Endodermal cell (in vitro differentiated cells): ENCODE data around the gene HTR1B. TPM values are rescaled to one million over a fixed set of nuclear protein-coding genes. Genes with fewer than 3 reads are reported as not detected.
A peak's percentile ranks its signal among the peaks of the same experiment; 100 is the strongest.

Source experiments
- DNase-seq: peaks from one replicate; pipeline ENCODE4 v3.0.0-alpha.2; 2017
- H3K27ac ChIP-seq: 2 replicates; pipeline ENCODE4 v1.5.1; 2013; ENCODE audit warnings: mild to moderate bottlenecking, low read depth, low read length, moderate library complexity
- H3K27me3 ChIP-seq: 2 replicates; pipeline ENCODE4 v1.6.1; 2013; ENCODE audit warnings: mild to moderate bottlenecking, low read length, moderate library complexity; ENCODE audit not compliant: insufficient read depth, control insufficient read depth, poor library complexity, severe bottlenecking
- H3K36me3 ChIP-seq: 2 replicates; pipeline ENCODE4 v1.7.0; 2013; ENCODE audit warnings: mild to moderate bottlenecking, low read length, moderate library complexity; ENCODE audit not compliant: control insufficient read depth, insufficient read depth
- H3K4me1 ChIP-seq: one replicate; pipeline ENCODE4 v1.7.0; 2013; ENCODE audit warnings: low read length; ENCODE audit not compliant: control insufficient read depth, insufficient read depth
- H3K4me3 ChIP-seq: 2 replicates; pipeline ENCODE4 v1.5.1; 2013; ENCODE audit warnings: mild to moderate bottlenecking, low read length, moderate library complexity
- H3K9ac ChIP-seq: 2 replicates; pipeline ENCODE4 v1.6.1; 2013; ENCODE audit warnings: mild to moderate bottlenecking, low read length, moderate library complexity; ENCODE audit not compliant: poor library complexity, severe bottlenecking; ENCODE audit errors: extremely low read depth
- H3K9me3 ChIP-seq: 2 replicates; pipeline ENCODE4 v1.6.1; 2013; ENCODE audit warnings: mild to moderate bottlenecking, low read length, moderate library complexity; ENCODE audit not compliant: control insufficient read depth
- H3K27ac Mint-ChIP-seq: 2 replicates; pipeline ENCODE4 v1.8.0; 2020; ENCODE audit warnings: mixed read lengths
- H3K27me3 Mint-ChIP-seq: 2 replicates; pipeline ENCODE4 v1.8.0; 2021; ENCODE audit warnings: mild to moderate bottlenecking, mixed read lengths; ENCODE audit not compliant: insufficient read depth
- H3K36me3 Mint-ChIP-seq: 2 replicates; pipeline ENCODE4 v1.8.0; 2020; ENCODE audit warnings: low read depth, mixed read lengths
- H3K4me1 Mint-ChIP-seq: 2 replicates; pipeline ENCODE4 v1.8.0; 2020; ENCODE audit warnings: mixed read lengths
- H3K4me3 Mint-ChIP-seq: 2 replicates; pipeline ENCODE4 v1.8.0; 2020; ENCODE audit warnings: mild to moderate bottlenecking, moderate library complexity, mixed read lengths
- H3K9me3 Mint-ChIP-seq: 2 replicates; pipeline ENCODE4 v1.8.0; 2020; ENCODE audit warnings: mild to moderate bottlenecking, mixed read lengths
- CTCF ChIP-seq: fragments of 200-600 bp; sonication (generic); conservative IDR thresholded peaks from 2 replicates; pipeline ENCODE4 v1.5.0; 2021; ENCODE audit warnings: antibody characterized with exemption, mild to moderate bottlenecking
- WGBS, 2 experiments: methylation state at CpG; one replicate each; pipeline versions ENCODE4 v1.1.5 to v1.1.7; 2013; ENCODE audit warnings: missing lambda C conversion rate in 2 of 2, mixed read lengths in 1 of 2; ENCODE audit not compliant: insufficient coverage in 1 of 2, insufficient read length in 1 of 2; 5-methylcytosine and 5-hydroxymethylcytosine counted together
- total RNA-seq, 2 donors: library from RNA; stranded (reverse); fragmentation: NEBNext Ultra II Directional in 1 of 2; extraction: Animal tissue kit (Norgen Biotek cat#: 25700) in 1 of 2; gene quantifications; 2 replicates in 1 of 2; 3 replicates in 1 of 2; pipeline ENCODE4 v1.2.1, GENCODE V29; 2021

The HTR1B gene
- total RNA-seq, 2 donors from 2014 or later: 2.9 to 3.9 TPM

- Mint-ChIP-seq H3K36me3 (no peaks in the 10 kb centered on the region), H3K9me3 (peaks cover 1% of the 10 kb centered on the region), H3K4me1 (peaks cover 3% of the 10 kb centered on the region), H3K27me3 (peaks cover 39% of the 10 kb centered on the region), H3K4me3 (no peak overlapping the region), H3K27ac (no peak overlapping the region)
- no peak for TF ChIP-seq CTCF
- Histone ChIP-seq H3K27me3 (peaks cover 27% of the 10 kb centered on the region), H3K36me3 (no peaks in the 10 kb centered on the region), H3K9ac (no peak overlapping the region), H3K27ac (no peak overlapping the region), H3K9me3 (no peaks in the 10 kb centered on the region), H3K4me3 (no peak overlapping the region), H3K4me1 (no peaks in the 10 kb centered on the region)
- no peak for DNase-seq
- 88% methylated on average over 1 of the region's 1 CpG; no CpG with 5 or more reads in 1 of the 2 experiments for WGBS, 2 experiments
Observed at GRCh38 chr6:77470983-77471382, 7.7 kb upstream of the HTR1B start.

- Histone ChIP-seq H3K27ac (no peak overlapping the region), H3K27me3 (peaks cover 48% of the 10 kb centered on the region), H3K4me1 (no peaks in the 10 kb centered on the region), H3K36me3 (no peaks in the 10 kb centered on the region), H3K4me3 (no peak overlapping the region), H3K9me3 (no peaks in the 10 kb centered on the region), H3K9ac (no peak overlapping the region)
- WGBS, 2 experiments: 92% methylated on average over 2 to 6 of the region's 6 CpGs
- no peak for DNase-seq
- no peak overlapping the region for H3K4me3 Mint-ChIP-seq
- H3K9me3 Mint-ChIP-seq: no peaks in the 10 kb centered on the region
- no peaks in the 10 kb centered on the region for H3K36me3 Mint-ChIP-seq
- H3K4me1 Mint-ChIP-seq: peaks cover 6% of the 10 kb centered on the region
- H3K27me3 Mint-ChIP-seq: peaks cover 58% of the 10 kb centered on the region
- no peak for TF ChIP-seq CTCF
- H3K27ac Mint-ChIP-seq: no peak overlapping the region
Observed at GRCh38 chr6:77468939-77469338, 5.6 kb upstream of the HTR1B start.

GRCh38 chr6:77466451-77467437 is 3.5 kb upstream of the HTR1B start:
- Mint-ChIP-seq H3K9me3 (no peaks in the 10 kb centered on the region), H3K36me3 (no peaks in the 10 kb centered on the region), H3K4me1 (peaks cover 6% of the 10 kb centered on the region), H3K27ac (no peak overlapping the region), H3K4me3 (peak overlapping the region; percentile 77), H3K27me3 (peaks cover 79% of the 10 kb centered on the region)
- peak overlapping the region; percentile 89 for H3K4me3 ChIP-seq
- H3K36me3 ChIP-seq: no peaks in the 10 kb centered on the region
- peaks cover 70% of the 10 kb centered on the region for H3K27me3 ChIP-seq
- no peaks in the 10 kb centered on the region for H3K4me1 ChIP-seq
- DNase-seq: peak; percentile 81
- 24 to 35% methylated on average over 18 to 30 of the region's 30 CpGs for WGBS, 2 experiments
- no peaks in the 10 kb centered on the region for H3K9me3 ChIP-seq
- no peak overlapping the region for H3K9ac ChIP-seq
- peak; percentile 62 for TF ChIP-seq CTCF
- no peak overlapping the region for H3K27ac ChIP-seq
